Mucosa of rectum (tissue), 2 donors: ENCODE measurements around the gene EPHB2.

ENCODE experiments used
- H3K27ac ChIP-seq, 2 donors: one replicate each; pipeline ENCODE4 v1.7.0; 2013; ENCODE audit warnings: inconsistent platforms in 2 of 2, low read depth in 2 of 2, low read length in 2 of 2
- H3K27me3 ChIP-seq, 2 donors: one replicate each; pipeline ENCODE4 v1.7.0; 2013; ENCODE audit warnings: low read length in 2 of 2; ENCODE audit not compliant: control insufficient read depth in 2 of 2, insufficient read depth in 2 of 2
- H3K36me3 ChIP-seq, 2 donors: one replicate each; pipeline ENCODE4 v1.7.0; 2013; ENCODE audit warnings: low read length in 2 of 2; ENCODE audit not compliant: control insufficient read depth in 2 of 2, insufficient read depth in 2 of 2
- H3K4me1 ChIP-seq, 2 donors: one replicate each; pipeline ENCODE4 v1.7.0; 2013; ENCODE audit warnings: low read length in 2 of 2, mild to moderate bottlenecking in 1 of 2; ENCODE audit not compliant: control insufficient read depth in 2 of 2, insufficient read depth in 2 of 2
- H3K4me3 ChIP-seq, 2 donors: one replicate each; pipeline ENCODE4 v1.7.0; 2013; ENCODE audit warnings: low read length in 2 of 2
- H3K9ac ChIP-seq, 2 donors: one replicate each; pipeline ENCODE4 v1.7.0; 2013; ENCODE audit warnings: low read length in 2 of 2, low read depth in 1 of 2, mild to moderate bottlenecking in 1 of 2
- H3K9me3 ChIP-seq, 2 donors: one replicate each; pipeline ENCODE4 v1.7.0; 2013; ENCODE audit warnings: low read length in 2 of 2; ENCODE audit not compliant: control insufficient read depth in 2 of 2
- donor health status: healthy.
- donor health status: Normal muscosa, but diverticular disease.

The EPHB2 gene

DNA sequence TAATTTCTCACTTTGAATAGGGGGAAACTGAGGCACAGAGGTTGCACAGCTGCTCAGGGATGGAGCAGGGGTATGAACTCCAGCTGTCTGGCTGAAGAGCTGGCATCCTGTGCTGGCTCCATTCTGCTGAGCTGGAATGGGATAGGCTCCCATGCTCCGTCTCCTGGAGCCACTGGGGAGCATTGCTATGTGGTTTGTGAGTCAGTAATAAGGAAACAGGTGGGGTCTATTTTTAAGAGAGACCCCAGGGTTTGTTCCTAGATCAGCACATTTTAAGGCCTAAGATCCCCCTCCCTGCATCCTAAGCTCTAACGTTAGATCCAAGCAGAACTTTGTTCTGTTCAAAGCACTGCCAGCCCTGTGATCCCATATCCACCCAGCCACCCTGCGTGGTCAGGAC, 189.8 kb downstream of the EPHB2 start:
- Histone ChIP-seq H3K27me3 (no peaks in the 10 kb centered on the region), H3K4me3 (no peak overlapping the region), H3K9me3 (no peaks in the 10 kb centered on the region), H3K4me1 (no peaks in the 10 kb centered on the region), H3K36me3 (peaks cover 15 to 25% of the 10 kb centered on the region in 2 donors), H3K9ac (no peak overlapping the region), H3K27ac (no peak overlapping the region)

DNA sequence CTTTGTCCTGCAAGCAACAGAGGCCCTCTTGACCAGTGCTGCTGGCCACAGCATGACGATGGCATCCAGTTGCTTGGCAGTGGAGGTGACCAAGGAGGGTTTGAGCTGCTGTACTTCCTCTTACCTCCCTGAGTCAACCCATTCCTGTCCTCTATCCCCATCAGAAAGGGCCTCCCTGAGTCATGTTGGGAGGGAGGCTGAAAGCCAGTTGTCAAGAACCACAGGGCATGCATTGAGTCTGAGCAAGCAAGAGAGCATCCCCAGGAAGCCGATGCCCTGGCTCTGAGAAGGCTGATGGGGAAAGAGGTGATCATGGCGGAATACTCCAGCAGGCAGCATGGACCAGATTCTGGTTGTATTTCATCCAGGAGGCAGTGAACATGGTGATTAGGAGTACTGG, 192.5 kb downstream of the EPHB2 start:
- H3K36me3 ChIP-seq = peaks cover 24 to 30% of the 10 kb centered on the region in 2 donors
- no peak overlapping the region for H3K4me3 ChIP-seq
- H3K27me3 ChIP-seq = no peaks in the 10 kb centered on the region
- H3K27ac ChIP-seq = no peak overlapping the region
- H3K9me3 ChIP-seq = no peaks in the 10 kb centered on the region
- H3K4me1 ChIP-seq = no peaks in the 10 kb centered on the region
- H3K9ac ChIP-seq = no peak overlapping the region

DNA sequence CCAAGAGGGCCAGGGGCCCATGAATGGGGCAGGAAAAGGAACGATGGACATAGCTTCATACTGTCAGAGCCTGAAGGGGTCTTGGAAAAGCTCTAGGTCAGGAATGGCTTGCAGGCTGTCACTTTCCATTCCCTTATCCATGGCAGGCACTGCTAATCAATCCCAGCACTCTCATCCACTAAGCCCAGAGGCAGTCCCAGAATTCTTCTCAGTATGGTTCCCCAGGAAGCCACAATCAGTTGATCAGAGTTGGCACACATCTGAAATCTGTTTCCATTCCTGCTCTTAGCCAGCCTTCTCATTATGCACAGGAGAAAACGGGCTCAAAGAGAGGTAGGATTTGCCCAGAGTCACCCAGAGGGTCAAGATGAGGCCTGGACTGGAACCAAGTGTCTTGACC, 196.3 kb downstream of the EPHB2 start:
- H3K4me3 ChIP-seq = no peak overlapping the region
- no peaks in the 10 kb centered on the region for H3K4me1 ChIP-seq
- H3K36me3 ChIP-seq = peaks cover 45 to 56% of the 10 kb centered on the region in 2 donors
- H3K9ac ChIP-seq = no peak overlapping the region
- H3K27me3 ChIP-seq = no peaks in the 10 kb centered on the region
- H3K27ac ChIP-seq = no peak overlapping the region
- no peaks in the 10 kb centered on the region for H3K9me3 ChIP-seq

DNA sequence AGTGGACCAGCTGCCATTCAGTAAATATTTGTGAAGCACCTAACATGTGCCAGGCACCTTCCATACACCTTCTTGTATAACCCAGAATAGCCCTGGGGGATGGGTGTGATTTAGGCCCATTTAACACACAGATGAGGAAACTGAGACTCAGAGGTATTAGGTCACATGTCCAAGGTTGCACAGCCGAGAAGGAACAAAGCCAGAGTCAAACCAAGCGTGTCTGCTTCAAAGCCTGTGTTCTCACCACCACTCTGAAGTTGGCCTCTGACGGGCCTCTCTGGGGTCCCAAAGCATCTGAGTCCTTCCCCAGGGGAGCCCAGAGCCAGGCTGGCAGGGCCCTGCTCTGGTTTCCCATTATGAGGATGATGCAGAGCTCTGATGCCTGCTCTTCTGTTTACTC, 196.9 kb downstream of the EPHB2 start:
- no peak overlapping the region for H3K27ac ChIP-seq
- no peak overlapping the region for H3K4me3 ChIP-seq
- peaks cover 50 to 58% of the 10 kb centered on the region in 2 donors for H3K36me3 ChIP-seq
- H3K4me1 ChIP-seq = no peaks in the 10 kb centered on the region
- H3K9ac ChIP-seq = no peak overlapping the region
- H3K27me3 ChIP-seq = no peaks in the 10 kb centered on the region
- no peaks in the 10 kb centered on the region for H3K9me3 ChIP-seq

DNA sequence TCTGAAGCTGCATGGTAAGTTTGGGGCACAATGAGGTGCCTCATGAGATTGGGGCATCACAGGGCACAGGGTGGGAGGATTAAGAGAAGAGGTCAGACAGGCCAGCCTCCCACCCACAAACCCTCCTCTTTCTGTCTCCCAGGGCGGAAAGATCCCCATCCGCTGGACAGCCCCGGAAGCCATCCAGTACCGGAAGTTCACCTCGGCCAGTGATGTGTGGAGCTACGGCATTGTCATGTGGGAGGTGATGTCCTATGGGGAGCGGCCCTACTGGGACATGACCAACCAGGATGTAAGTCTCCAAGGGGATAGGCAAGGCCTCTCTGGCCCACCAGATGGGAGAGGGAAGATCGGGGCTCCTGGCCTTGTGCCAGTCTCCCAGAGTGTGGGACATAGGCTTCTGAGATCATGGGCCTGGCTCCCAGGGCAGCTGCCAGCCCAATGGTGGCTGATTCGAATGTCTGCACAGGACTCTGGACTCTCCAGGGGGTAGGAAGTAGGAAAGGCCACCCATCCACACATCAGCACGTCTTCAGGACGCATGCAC, 198.3 kb downstream of the EPHB2 start:
- H3K4me3 ChIP-seq = no peak overlapping the region
- H3K4me1 ChIP-seq = no peaks in the 10 kb centered on the region
- no peaks in the 10 kb centered on the region for H3K9me3 ChIP-seq
- H3K27me3 ChIP-seq = no peaks in the 10 kb centered on the region
- H3K9ac ChIP-seq = no peak overlapping the region
- no peak overlapping the region for H3K27ac ChIP-seq
- H3K36me3 ChIP-seq = peaks cover 53 to 54% of the 10 kb centered on the region in 2 donors

DNA sequence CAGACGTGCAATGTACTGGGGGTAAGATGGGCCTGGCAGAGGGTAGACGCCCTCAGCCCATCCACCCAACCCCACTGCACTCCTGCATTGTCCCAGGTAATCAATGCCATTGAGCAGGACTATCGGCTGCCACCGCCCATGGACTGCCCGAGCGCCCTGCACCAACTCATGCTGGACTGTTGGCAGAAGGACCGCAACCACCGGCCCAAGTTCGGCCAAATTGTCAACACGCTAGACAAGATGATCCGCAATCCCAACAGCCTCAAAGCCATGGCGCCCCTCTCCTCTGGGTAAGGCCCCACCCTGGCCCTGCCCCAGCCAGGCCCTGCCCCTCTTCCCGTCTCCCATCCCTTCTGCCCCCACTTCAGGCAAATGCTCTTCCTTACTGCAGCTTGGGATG, 199.6 kb downstream of the EPHB2 start:
- Histone ChIP-seq H3K4me1 (no peaks in the 10 kb centered on the region), H3K9ac (no peak overlapping the region), H3K27ac (no peak overlapping the region), H3K27me3 (no peaks in the 10 kb centered on the region), H3K4me3 (no peak overlapping the region), H3K36me3 (peaks cover 53 to 58% of the 10 kb centered on the region in 2 donors), H3K9me3 (no peaks in the 10 kb centered on the region)

DNA sequence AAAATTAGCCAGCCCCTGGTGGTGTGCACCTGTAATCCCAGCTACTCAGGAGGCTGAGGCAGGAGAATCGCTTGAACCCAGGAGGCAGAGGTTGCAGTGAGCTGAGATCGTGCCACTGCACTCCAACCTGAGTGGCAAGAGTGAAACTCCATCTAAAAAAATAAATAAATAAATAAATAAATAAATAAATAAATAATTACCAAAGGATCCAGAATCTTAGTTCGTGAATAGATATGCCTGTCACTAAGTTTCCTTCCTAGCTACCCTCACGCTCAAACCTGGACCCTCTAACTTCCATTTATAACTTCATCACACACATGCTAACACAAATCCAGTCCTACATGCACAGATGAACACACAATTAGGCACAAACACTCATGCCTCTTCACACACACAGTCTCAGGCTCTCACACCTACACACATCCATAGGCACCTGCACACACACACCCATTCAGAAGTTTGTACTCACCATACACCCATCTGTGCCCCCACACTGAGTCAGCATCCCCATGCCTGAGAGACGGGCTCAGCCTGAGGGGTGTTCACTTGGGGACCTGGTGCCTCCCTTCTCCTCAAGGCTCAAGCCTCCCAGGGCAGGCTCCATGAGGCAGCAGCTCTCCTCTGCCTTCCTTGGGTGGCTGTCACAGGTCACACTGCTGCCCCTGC, 200.5 kb downstream of the EPHB2 start:
- H3K9me3 ChIP-seq = no peaks in the 10 kb centered on the region
- no peak overlapping the region for H3K4me3 ChIP-seq
- no peak overlapping the region for H3K9ac ChIP-seq
- H3K4me1 ChIP-seq = no peaks in the 10 kb centered on the region
- H3K36me3 ChIP-seq = peaks cover 51 to 53% of the 10 kb centered on the region in 2 donors
- H3K27me3 ChIP-seq = no peaks in the 10 kb centered on the region
- no peak overlapping the region for H3K27ac ChIP-seq

DNA sequence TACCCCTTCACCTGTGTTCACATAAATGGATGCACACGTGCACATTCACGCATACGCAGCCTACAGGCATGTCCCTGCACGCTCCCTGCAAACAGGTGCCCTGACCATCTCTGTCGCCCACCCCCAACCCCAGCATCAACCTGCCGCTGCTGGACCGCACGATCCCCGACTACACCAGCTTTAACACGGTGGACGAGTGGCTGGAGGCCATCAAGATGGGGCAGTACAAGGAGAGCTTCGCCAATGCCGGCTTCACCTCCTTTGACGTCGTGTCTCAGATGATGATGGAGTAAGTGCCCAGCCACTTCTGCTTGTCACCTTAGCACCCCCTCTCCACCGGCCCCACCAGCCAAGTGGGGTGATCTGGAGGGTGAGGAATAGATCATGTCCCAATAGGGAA, 201.7 kb downstream of the EPHB2 start:
- Histone ChIP-seq H3K27me3 (no peaks in the 10 kb centered on the region), H3K4me1 (no peaks in the 10 kb centered on the region), H3K27ac (no peak overlapping the region), H3K4me3 (no peak overlapping the region), H3K9ac (no peak overlapping the region), H3K36me3 (peaks cover 39 to 45% of the 10 kb centered on the region in 2 donors), H3K9me3 (no peaks in the 10 kb centered on the region)

DNA sequence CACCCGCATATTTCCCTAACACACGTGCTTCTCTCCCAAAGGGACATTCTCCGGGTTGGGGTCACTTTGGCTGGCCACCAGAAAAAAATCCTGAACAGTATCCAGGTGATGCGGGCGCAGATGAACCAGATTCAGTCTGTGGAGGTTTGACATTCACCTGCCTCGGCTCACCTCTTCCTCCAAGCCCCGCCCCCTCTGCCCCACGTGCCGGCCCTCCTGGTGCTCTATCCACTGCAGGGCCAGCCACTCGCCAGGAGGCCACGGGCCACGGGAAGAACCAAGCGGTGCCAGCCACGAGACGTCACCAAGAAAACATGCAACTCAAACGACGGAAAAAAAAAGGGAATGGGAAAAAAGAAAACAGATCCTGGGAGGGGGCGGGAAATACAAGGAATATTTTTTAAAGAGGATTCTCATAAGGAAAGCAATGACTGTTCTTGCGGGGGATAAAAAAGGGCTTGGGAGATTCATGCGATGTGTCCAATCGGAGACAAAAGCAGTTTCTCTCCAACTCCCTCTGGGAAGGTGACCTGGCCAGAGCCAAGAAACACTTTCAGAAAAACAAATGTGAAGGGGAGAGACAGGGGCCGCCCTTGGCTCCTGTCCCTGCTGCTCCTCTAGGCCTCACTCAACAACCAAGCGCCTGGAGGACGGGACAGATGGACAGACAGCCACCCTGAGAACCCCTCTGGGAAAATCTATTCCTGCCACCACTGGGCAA, 202.9 kb downstream of the EPHB2 start:
- no peak overlapping the region for H3K9ac ChIP-seq
- no peaks in the 10 kb centered on the region for H3K4me1 ChIP-seq
- H3K27ac ChIP-seq = no peak overlapping the region
- peaks cover 28 to 33% of the 10 kb centered on the region in 2 donors for H3K36me3 ChIP-seq
- H3K4me3 ChIP-seq = no peak overlapping the region
- H3K9me3 ChIP-seq = no peaks in the 10 kb centered on the region
- no peaks in the 10 kb centered on the region for H3K27me3 ChIP-seq

DNA sequence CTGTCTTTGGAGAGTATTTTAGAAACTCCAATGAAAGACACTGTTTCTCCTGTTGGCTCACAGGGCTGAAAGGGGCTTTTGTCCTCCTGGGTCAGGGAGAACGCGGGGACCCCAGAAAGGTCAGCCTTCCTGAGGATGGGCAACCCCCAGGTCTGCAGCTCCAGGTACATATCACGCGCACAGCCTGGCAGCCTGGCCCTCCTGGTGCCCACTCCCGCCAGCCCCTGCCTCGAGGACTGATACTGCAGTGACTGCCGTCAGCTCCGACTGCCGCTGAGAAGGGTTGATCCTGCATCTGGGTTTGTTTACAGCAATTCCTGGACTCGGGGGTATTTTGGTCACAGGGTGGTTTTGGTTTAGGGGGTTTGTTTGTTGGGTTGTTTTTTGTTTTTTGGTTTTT, 203.5 kb downstream of the EPHB2 start:
- Histone ChIP-seq H3K9ac (no peak overlapping the region), H3K4me1 (no peaks in the 10 kb centered on the region), H3K27ac (no peak overlapping the region), H3K27me3 (no peaks in the 10 kb centered on the region), H3K9me3 (no peaks in the 10 kb centered on the region), H3K36me3 (peaks cover 22 to 29% of the 10 kb centered on the region in 2 donors), H3K4me3 (no peak overlapping the region)
